GM18502 (cell line): ENCODE data around the gene ALG3.
A peak's percentile ranks its signal among the peaks of the same experiment; 100 is the strongest.

ENCODE experiments used
- ATAC-seq: cut with Tn5 transposase; IDR thresholded peaks from one replicate; pipeline ENCODE4 v1.9.1; 2021; ENCODE audit warnings: mild to moderate bottlenecking; ENCODE audit not compliant: unreplicated experiment, poor library complexity

Gene ALG3

DNA sequence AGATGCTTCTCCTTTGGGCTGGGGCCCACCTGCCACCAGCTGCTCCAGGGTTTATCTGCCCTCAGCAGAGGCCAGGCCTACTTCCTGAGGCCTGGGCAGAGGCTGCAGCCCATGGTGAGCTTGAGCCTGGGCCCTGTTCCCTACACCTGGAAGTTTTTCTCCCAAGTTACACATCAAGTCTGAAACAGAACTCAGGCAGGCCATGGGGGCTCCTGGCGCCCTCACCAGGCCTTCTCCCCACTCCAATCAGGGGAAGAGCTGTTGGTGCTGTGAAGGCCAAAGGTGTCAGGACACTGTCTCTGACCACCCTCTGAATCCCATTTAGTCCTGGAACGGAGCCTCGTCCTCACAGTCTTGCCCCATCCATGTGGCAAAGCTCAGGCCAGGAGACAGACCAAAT lies 12.1 kb downstream of the ALG3 start:
- no peak for ATAC-seq

DNA sequence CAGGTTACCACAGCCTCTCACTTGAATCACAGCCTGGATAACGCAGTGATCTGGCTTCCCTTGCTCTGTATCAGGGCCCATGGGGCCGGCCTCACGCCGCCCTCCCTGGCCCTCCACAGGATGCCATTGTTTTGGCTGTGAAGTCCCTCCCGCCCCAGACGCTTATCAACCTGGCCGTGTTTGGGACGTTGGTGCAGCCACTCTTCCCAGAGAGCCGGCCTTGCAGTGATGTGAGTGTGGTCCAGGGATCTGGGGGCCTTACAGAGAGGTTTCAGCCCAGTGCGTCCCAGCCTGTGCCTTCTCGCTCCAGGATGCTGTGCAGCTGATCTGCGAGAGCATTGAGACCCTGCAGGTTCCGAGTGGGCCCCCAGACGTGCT lies 12.7 kb downstream of the ALG3 start:
- no peak for ATAC-seq

DNA sequence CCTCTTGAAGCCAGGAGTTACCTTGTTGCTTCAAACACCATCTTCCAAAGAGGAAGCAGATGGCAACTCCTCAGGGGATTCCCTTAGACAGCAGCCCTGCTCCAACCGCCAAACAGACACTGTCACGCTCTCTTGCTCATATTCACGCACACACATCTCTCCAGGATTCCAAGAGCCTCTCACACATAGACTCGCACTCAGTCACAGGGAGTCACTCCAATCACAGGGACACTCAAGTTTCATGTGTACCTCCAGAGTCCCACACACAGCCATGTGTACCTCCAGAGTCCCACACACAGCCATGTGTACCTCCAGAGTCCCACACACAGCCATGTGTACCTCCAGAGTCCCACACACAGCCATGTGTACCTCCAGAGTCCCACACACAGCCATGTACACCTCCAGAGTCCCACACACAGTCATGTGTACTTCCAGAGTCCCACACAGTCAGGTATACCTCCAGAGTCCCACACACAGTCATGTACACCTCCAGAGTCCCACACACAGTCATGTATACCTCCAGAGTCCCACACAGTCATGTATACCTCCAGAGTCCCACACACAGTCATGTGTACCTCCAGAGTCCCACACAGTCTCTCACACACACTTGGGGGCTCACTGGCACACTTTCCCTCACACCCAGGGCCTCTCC lies 13.3 kb downstream of the ALG3 start:
- ATAC-seq = no peak

DNA sequence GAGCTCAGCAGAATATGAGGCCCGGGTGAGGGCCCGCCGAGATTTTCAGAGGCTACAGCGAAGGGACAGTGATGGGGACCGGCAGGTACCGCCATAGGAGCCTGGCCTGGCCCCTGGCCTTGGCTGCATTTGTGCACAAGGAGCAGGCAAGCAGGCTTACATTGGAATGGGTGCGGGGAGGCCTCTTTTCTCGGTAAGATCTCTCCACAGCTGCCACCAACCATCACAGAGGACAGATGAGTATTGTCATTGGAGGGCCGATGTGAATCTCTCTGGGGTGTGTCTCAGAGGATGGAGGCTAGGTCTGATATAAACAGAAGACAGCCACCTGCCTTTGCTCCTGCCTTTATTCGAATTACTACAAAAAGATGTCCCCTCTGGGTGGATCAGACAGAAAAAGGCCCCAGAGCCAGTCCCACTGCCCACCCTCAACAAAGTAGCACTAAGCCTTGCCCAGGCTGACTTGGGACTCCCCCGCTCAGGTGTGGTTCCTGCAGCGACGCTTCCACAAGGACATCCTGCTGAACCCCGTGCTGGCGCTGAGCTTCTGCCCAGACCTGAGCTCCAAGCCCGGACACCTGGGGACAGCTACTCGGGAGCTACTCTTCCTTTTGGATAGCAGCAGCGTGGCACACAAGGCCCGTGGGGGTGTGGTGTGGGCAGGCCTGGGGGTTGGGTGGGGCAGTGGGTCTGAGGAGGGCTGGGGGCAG lies 13.9 kb downstream of the ALG3 start:
- no peak for ATAC-seq

DNA sequence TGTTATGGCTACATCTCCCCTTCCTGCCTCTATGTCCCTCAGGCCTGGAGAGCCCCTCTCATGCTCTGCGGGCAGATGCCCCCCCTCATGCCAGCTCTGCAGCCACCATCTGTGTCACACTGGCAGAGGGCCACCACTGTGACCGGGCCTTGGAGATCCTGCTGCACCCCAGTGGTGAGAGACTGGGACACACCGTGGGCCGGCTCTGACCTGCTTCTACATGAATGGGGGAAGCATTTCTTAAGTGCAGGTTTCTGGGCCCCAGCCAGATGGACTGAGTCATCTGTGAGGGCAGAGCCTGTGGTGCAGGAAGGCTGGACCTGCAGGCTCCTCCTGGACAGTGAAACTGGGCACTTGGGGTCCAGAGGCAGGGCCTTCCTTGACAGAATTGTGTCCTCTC lies 14.5 kb downstream of the ALG3 start:
- ATAC-seq = no peak

DNA sequence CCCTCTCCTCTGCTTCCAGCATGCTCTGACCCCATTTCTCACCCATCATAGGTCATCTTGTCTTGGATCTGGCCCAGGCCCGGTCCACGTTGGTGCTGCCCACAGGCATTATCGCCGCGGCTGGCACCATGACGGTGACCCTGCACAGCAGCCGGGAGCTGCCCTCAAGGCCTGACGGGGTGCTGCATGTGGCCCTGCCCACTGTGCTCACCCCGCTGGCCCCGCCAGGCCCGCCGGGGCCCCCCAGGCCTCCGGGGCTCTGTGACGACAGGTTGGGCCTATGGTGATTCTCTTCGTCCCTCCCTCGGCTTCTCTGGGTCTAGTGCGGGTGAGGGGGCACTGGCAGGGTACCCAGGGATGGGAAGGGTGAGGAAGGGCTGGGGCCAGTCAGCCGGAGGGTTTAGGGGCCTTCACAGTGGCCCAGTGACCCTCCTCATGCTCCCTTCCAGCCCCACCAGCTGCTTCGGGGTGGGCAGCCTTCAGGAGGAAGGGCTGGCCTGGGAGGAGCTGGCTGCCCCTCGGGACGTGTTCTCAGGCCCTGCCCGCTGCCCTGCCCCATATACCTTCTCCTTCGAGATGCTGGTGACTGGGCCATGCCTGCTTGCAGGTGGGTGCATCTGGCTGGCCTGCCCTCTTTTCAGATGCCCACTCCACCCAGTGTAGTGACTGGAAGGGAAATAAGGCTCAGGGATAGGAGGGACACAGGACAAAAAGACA lies 15.5 kb downstream of the ALG3 start:
- ATAC-seq = no peak

DNA sequence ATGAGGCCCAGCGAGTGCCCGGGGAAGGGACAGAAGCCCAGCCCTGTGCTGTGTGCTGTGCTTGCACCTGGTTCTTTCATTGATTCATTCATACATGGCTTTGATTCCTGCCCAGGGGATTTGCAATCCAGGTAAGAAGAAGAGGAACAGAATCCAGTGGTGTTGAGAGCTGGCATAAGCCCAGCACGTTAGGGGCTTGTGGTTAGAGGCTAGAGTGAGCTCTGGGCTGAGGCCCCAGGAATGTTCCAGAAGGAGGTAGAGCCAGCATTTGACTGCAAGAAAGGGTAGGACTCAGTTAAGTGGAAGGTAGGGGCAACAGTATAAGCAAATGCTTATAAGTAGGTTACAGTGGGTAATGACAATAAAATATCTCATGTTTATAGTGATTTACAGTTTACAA lies 17.1 kb downstream of the ALG3 start:
- no peak for ATAC-seq

DNA sequence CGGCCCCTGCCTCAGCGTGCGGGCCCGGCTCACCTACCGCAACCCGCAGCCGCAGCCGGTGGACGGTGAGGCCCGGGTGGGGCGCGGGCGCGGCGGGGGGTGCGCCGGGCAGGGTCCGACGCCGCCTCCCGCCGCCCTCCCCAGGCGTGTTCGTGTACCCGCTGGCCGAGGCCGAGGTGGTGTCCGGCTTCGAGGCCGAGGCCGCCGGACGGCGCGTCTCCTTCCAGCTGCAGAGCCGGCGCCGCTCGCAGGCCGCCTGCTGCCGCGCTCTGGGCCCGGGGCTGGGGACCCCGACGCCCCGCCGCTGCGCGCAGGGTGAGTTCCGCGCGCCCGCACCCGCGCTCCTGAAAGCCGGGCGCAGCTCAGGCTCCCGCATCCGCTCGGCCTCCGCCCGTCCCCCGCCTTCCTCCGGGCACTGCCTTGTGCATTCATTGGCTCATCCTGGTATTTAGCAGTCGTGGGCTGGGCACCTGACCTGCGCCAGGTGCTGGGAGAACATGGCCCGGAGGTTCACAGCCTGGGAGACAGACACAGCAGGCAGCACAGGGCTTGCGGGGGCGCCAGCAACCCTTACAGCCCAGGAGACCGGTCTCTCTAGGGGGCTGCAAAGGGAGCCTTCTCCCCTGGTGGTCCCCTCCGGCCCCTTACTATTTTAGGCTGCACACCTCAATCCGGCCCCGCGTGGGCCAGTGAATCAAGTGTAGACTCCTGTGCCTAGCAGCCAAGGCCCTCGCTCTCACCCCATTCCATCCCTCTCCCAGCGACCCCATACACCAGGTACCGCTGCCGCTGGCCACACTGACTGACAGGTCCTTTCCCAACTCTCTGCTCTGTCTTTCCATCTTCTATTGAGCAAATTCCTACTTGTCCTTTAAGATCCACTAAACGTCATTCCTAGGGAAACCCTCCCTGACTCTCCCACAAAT lies 17.9 kb downstream of the ALG3 start:
- no peak for ATAC-seq

DNA sequence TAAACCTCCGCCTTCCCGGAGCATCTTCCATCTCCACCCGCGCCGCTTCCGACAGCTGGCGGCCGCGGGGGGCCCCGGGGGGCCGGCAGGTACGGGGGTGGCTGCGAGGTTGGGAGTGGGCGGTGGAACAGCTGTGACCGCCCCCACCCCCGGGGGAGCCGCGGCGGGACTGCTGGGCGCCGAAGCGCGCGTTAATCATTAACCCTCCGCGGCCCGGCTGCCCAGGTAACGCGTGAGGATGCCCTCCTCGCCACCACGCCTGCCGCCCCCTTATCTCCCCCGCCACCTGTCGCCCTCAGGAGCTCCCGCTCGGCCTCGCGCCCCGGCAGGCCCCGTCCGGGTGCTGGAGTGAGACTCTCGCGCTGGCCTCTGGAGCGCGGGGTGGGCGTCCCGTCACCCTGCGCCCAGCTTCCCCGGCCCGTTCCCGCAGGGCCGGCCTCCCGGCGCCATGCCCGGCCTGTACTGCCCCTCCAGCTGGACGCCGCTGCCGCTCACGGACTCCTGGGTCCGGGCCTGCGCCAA lies 18.6 kb downstream of the ALG3 start:
- peak; percentile 4 for ATAC-seq

DNA sequence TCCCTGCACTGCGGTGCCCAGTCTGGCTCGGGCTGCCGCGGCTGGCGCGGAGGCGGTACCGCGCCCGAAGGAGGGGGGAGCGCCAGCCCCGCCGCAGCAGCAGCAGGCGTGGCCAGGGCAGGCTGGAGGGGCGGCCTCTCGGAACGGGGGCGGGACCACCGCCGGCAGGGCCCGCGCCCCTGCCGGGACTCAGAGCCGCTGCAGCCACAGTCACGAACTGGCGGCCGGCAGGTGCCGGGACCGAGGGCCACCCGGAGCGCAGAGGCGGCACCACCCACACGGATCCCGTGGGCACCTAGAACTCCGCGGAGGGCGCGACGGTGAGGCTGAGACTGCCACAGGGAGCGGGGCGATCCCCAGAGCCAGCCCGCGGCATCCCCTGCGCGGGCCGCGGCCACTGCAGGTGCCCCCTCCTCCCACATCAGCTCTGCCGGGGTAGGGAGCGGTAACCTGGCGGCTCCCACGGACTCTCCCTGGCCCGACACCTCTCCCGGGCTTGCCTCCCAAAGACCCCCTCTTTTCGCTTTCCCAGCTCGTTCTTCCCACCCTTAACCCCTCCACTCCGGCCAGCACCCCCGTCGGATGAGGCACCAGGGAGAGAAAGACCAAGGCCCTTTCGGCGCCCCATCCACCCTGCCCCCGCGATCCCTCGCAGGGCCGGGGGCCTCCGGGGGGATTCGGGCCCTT lies 19.2 kb downstream of the ALG3 start, which contains the start of gene VWA5B2:
TSS of gene VWA5B2 (plus strand) at position 192 of the 687 bp plus-strand sequence. CDS start 944 bp downstream, outside the sequence.
- peak; percentile 88 for ATAC-seq

DNA sequence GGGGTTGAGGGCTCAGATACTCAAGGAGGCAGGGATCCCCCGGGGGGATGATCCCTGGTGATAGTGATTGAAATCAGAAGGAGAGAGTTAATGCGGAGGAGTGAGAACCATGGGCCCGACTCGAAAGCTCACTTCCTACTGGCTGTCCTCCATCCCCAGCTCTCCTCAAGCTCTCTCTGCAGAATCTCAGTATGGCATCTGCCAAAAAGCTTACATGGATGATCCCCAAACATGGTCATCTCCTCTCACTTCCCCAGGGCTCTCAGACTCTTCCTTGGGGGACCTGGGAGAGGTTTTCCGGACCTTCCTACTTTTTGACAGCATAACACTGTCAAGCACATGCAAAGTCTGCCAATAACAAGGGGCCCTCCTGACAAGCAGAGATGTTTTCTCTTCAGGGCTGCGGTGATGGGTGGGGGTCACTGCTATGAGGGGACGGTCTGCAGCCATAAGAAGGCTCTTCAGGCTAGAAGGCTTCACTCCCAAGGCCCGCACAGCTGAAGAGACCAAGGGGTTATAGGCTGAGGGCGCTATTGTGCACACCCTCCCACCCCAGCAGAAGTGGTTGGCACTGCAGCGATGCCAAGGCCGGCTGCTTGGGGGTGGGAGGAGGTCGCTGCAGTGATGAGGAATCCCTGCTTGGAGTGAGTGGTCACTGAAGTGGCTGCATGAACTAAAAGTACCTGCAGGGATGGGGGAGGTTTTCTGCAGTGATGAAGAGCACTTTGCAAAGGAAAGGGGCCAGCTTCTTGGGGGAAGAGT lies 20.2 kb downstream of the ALG3 start:
- no peak for ATAC-seq

DNA sequence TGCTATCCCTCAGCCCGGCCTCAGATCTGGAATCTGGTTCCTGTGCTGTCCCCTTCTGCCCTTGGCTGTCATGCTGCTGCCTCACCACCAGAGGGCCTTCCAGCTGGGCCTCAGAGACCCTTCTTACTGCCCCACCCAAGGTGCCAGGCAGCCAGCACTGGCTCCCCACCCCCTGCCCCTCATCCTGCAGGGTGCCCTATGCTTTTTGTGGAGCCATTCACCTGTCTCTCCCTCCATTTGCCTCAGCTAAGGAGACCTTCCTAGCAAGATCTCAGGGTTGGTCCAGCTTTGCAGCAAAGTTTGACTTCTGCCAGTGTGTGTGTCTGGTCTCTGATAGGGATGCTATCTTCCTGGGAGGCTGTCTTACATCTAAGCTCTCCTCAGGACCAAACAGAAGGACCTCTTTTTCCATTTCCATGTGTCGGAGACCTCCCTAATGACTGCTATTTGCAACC lies 21.3 kb downstream of the ALG3 start:
- no peak for ATAC-seq

DNA sequence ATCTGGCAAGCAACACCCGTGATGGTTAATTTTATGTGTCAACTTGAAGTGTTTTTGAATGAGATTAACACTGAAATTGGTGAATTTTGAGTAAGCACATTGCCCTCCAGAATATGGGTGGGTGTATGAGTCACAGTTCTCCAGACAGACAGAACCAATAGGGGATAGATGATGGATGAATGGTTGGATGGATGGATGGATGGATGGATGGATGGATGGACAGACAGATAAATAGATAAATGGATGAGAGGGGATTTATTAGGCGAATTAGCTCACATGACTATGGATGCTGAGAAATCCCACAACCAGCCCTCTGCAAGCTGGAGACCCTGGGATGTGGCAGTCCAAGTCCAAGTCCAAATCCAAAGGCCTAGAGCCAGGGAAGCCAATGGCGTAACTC lies 24.8 kb downstream of the ALG3 start:
- no peak for ATAC-seq

DNA sequence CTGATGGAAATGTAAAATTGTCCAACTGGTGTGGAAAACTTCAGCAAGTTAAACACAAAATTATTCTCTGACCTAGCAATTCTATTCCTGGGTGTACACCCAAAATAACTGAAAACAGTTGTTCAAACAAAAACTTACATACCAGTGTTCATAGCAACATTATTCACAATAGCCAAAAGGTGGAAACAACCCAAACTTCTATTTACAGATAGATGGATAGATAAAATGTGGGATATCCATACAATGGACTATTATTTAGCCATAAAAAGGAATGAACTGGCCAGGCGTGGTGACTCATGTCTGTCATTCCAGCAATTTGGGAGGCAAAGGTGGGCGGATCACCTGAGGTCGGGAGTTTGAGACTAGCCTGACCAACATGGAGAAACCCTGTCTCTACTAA lies 26.2 kb downstream of the ALG3 start:
- ATAC-seq = no peak

DNA sequence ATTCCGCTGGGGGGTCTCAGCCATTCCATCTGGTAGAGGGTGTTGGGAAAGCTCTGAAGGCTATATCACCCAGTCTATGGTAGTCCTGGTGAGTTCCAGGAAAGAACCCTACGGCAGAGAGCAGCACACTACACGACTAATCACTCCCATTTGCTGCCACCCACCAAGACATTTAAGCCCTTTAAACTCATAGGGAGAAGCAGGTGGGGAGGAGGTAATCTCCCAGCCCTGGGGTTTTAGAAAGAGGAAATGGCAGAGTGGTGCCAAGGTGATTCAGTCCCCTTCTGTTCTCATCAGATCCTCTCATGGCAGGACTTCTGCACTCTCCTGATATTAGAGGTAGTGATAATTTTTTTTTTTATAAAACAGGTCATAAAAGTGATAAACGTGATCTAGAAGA lies 29.9 kb downstream of the ALG3 start:
- ATAC-seq = no peak

DNA sequence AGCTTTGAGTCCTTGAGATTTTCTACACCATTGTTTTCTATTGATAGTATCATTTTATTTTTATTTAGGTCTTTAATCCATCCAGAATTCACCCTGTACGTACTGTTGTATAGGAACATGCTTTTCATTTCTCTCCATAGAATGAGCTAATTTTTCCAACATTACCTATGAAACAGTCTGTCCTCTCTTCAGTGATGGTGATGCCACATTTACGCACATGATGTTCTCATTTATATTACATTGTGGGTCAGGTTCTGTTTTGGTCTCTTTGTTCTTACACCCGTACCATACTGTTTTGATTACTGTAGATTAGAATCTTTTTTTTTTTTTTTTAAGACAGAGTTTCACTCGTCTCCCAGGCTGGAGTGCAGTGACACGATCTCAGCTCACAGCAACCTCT lies 37.0 kb downstream of the ALG3 start:
- no peak for ATAC-seq

DNA sequence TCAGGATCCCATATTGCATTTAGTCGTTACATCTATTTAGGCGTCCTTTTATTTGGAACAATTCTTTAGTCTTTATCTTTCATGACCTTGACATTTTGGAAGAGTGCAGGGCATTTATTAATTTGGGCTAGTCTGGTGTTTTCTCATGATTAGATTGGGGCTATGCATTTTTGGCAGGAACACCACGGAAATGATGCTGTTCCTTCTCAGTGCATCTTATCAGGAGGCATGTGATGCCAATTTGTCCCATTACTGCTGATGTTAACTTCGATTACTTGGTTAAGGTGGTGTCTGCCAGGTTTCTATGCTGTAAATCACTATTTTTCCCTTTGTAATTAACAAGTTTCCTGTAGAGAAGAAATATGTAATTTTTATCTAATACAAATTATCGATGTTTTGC lies 37.5 kb downstream of the ALG3 start:
- ATAC-seq = no peak

DNA sequence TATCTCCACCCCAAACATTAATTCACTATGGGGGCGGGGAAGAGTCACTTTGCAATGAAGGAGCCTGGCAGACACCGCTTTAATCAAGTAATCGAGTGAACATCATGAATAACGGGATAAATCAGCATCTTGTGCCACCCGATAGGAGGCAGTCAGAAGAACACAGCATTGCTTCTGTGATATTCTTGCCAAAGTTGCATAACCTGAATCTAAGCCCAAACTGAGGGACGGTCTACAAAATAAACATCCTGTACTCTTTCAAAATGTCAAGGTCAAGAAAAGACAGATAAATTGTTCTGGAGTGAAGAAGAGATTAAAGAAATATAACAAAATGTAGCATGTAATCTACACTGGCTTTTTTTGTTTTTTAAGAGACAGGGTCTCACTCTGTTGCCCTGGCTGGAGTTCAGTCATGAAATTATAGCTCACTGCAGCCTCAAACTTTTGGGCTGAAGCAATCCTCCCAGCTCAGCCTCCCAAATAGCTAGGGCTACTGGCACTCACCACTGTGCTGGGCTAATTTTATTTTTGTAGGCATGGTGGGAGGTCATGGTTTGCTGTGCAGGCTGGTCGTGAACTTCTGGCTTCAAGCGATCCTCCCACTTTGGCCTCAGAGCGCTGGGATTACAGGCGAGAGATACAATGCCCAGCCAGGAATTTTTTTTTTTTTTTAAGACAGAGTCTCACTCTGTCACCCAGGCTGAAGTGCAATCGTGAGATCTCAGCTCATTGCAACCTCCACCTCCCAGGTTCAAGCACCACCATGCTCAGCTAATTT lies 39.4 kb downstream of the ALG3 start:
- ATAC-seq = no peak
